GM12878 (cell line): Measurements from ENCODE around the gene NEXMIF. TPM values are rescaled to one million over a fixed set of nuclear protein-coding genes. Genes with fewer than 3 reads are reported as not detected.

Source experiments
- ATAC-seq: fragments of 200-7000 bp; cut with Tn5 transposase; 3 replicates; pipeline ENCODE4 v1.9.1; 2020; ENCODE audit warnings: mild to moderate bottlenecking, moderate library complexity
- BruUV-seq: library from RNA; stranded (reverse); fragments of 400-500 nt; replicated peaks from 2 replicates; lab custom pipeline; 2021; lab: Mats Ljungman, UMichigan
- CTCF ChIA-PET: fragments of 300-600 bp; sonication (Branson Sonifier 250); formaldehyde crosslinking; extraction: SDS; loops from one replicate; lab custom pipeline; 2021; ENCODE audit warnings: inconsistent platforms; lab: Yijun Ruan, JAX
- POLR2A ChIA-PET: fragments of 350-600 bp; formaldehyde crosslinking; extraction: SDS; loops from one replicate; lab custom pipeline; 2021; ENCODE audit warnings: inconsistent platforms; lab: Charles Lee
- RAD21 ChIA-PET: fragments of 300-600 bp; sonication (Branson Sonifier 250); formaldehyde crosslinking; loops from one replicate; lab custom pipeline; 2023; ENCODE audit warnings: antibody characterized with exemption; ENCODE audit not compliant: unreplicated experiment; lab: Charles Lee
- SMC1A ChIA-PET: fragments of 300-600 bp; sonication (Branson Sonifier 250); formaldehyde crosslinking; loops from one replicate; lab custom pipeline; 2023; ENCODE audit not compliant: unreplicated experiment, uncharacterized antibody; lab: Charles Lee
- DNase-seq: peaks from one replicate; pipeline ENCODE4 v3.0.0-alpha.2; 2011; ENCODE audit warnings: low read depth, low spot score
- FAIRE-seq: peaks from 3 replicates; lab custom pipeline; 2011; peaks lifted over from hg19 to GRCh38; lab: Jason Lieb, UNC
- H2AFZ ChIP-seq: 2 replicates; pipeline ENCODE4 v1.6.0; 2011; ENCODE audit warnings: low read depth, low read length, control low read depth; ENCODE audit not compliant: control insufficient read depth
- H3K27ac ChIP-seq: 2 replicates; pipeline ENCODE4 v1.5.1; 2011; ENCODE audit warnings: control low read depth; ENCODE audit not compliant: control insufficient read depth, insufficient read depth
- H3K27me3 ChIP-seq, 2 experiments: replicated peaks in 1 of 2; 2 replicates each; pipeline versions ENCODE4 v1.6.0 to v1.6.1; 2011; ENCODE audit warnings: low read length in 1 of 2; ENCODE audit not compliant: control insufficient read depth in 2 of 2, insufficient read depth in 2 of 2
- H3K36me3 ChIP-seq, 2 experiments: 2 replicates each; pipeline ENCODE4 v1.5.1; 2011; ENCODE audit warnings: low read length in 1 of 2; ENCODE audit not compliant: control insufficient read depth in 2 of 2, insufficient read depth in 2 of 2
- H3K4me1 ChIP-seq: 2 replicates; pipeline ENCODE4 v1.6.1; 2011; ENCODE audit warnings: mild to moderate bottlenecking, low read length, moderate library complexity, mixed read lengths; ENCODE audit not compliant: control insufficient read depth, insufficient read depth
- H3K4me2 ChIP-seq: 2 replicates; pipeline ENCODE4 v1.6.0; 2011; ENCODE audit warnings: control low read depth; ENCODE audit not compliant: control insufficient read depth, insufficient read depth
- H3K4me3 ChIP-seq: fragments of 200-600 bp; sonication (generic); 2 replicates; pipeline ENCODE4 v1.5.1; 2016
- H3K79me2 ChIP-seq: 2 replicates; pipeline ENCODE4 v1.6.0; 2011; ENCODE audit warnings: low read length; ENCODE audit not compliant: control insufficient read depth, insufficient read depth
- H3K9ac ChIP-seq: 2 replicates; pipeline ENCODE4 v1.8.0; 2011; ENCODE audit warnings: low read length, control low read depth, mixed read lengths; ENCODE audit not compliant: control insufficient read depth, insufficient read depth
- H3K9me3 ChIP-seq: replicated peaks from 3 replicates; pipeline ENCODE4 v1.5.1; 2011; ENCODE audit warnings: mild to moderate bottlenecking, low read length; ENCODE audit not compliant: control insufficient read depth, insufficient read depth
- H4K20me1 ChIP-seq: 2 replicates; pipeline ENCODE4 v1.6.0; 2011; ENCODE audit not compliant: control insufficient read depth, insufficient read depth
- CREB1 ChIP-seq: IDR thresholded peaks from 2 replicates; pipeline ENCODE4 v1.6.1; 2012; ENCODE audit warnings: low read depth, mild to moderate bottlenecking, inconsistent platforms
- FOXK2 ChIP-seq: fragments of 450-650 bp; IDR thresholded peaks from 2 replicates; pipeline ENCODE4 v1.6.1; 2017; ENCODE audit warnings: mild to moderate bottlenecking, moderate library complexity
- MTA2 ChIP-seq: fragments of 450-650 bp; IDR thresholded peaks from 2 replicates; pipeline ENCODE4 v1.6.1; 2016; ENCODE audit warnings: low read depth, mild to moderate bottlenecking, moderate library complexity
- MYC ChIP-seq: IDR thresholded peaks from 2 replicates; pipeline ENCODE4 v1.6.1; 2011; ENCODE audit warnings: mild to moderate bottlenecking, low read length, moderate library complexity, inconsistent platforms; ENCODE audit not compliant: insufficient read depth, insufficient replicate concordance, insufficient read length, severe bottlenecking
- SP1 ChIP-seq: IDR thresholded peaks from one replicate; pipeline ENCODE4 v1.6.1; 2011; ENCODE audit warnings: low read depth, low read length
- YY1 ChIP-seq: IDR thresholded peaks from 2 replicates; pipeline ENCODE4 v1.6.1; 2011; ENCODE audit warnings: low read depth, mild to moderate bottlenecking, low read length
- WGBS: methylation state at CpG from one replicate; pipeline ENCODE4 v1.1.6; 2016; ENCODE audit warnings: low lambda C conversion rate; ENCODE audit not compliant: insufficient replicate concordance, insufficient coverage; ENCODE audit errors: missing lambda C conversion rate; 5-methylcytosine and 5-hydroxymethylcytosine counted together
- in situ Hi-C: fragments of 300-500 bp; cut with MboI; formaldehyde crosslinking; loops from 9 replicates; pipeline ENCODE4 v1.14.3; 2018; ENCODE audit warnings: mixed read lengths
- intact Hi-C: fragments of 100-400 bp; cut with micrococcal nuclease; formaldehyde crosslinking; loops from one replicate; pipeline ENCODE4 v1.14.2; 2022; ENCODE audit not compliant: unreplicated experiment
- polyA plus RNA-seq, 11 experiments: library from polyadenylated mRNA; depleted of rRNA in 4 of 11; unstranded in 6 of 11; stranded (reverse) in 5 of 11; fragments of >200 nt; fragmentation: Nextera tagmentation in 4 of 11; fragmentation: Illumina TruSeq in 1 of 11; extraction: Ambion mirVana in 4 of 11; extraction: Trizol in 1 of 11; gene quantifications; 1 replicate in 1 of 11; 2 replicates in 10 of 11; pipeline versions ENCODE4 v1.2.1 to v1.2.3, GENCODE V29; 2011 to 2016; ENCODE audit warnings: inconsistent platforms in 2 of 11, missing spikeins in 2 of 11, low read depth in 1 of 11
- total RNA-seq, 4 experiments: library from RNA; depleted of rRNA in 3 of 4; stranded (reverse); fragments of >200 nt in 3 of 4; fragmentation: Illumina TruSeq in 1 of 4; extraction: Trizol in 1 of 4; gene quantifications; 2 replicates each; pipeline versions ENCODE4 v1.2.1 to v1.2.3, GENCODE V29; 2013 to 2021
- TF ChIP-seq, protein P1 (sequence below): IDR thresholded peaks from 2 replicates; pipeline ENCODE4 v1.6.1; 2012; ENCODE audit warnings: mild to moderate bottlenecking, low read depth, low read length

NEXMIF gene
- total and polyA plus RNA-seq, 10 of the 15 experiments (the other 5 are each of a cell fraction or from before 2014, with no cell fraction given) = 0.75 to 10.4 (median 4.3) TPM

GRCh38 chrX:74940414-74940813 lies 15.2 kb upstream of the NEXMIF start:
- H3K27me3 ChIP-seq = no peaks in the 10 kb centered on the region
- intact Hi-C loops (no loop called here), in situ Hi-C loops (no loop called here)
- DNase-seq = no peak
- BruUV-seq = no TSS peak
- ChIA-PET POLR2A (no interaction called here), CTCF (no interaction called here), RAD21 (no interaction called here), SMC1A (no interaction called here)
- H3K79me2 ChIP-seq = no peaks in the 10 kb centered on the region
- no peak overlapping the region for H2AFZ ChIP-seq
- TF ChIP-seq YY1 (no peak), SP1 (no peak), MTA2 (no peak), MYC (no peak), CREB1 (no peak), FOXK2 (no peak)
- TF ChIP-seq, protein P1, sequence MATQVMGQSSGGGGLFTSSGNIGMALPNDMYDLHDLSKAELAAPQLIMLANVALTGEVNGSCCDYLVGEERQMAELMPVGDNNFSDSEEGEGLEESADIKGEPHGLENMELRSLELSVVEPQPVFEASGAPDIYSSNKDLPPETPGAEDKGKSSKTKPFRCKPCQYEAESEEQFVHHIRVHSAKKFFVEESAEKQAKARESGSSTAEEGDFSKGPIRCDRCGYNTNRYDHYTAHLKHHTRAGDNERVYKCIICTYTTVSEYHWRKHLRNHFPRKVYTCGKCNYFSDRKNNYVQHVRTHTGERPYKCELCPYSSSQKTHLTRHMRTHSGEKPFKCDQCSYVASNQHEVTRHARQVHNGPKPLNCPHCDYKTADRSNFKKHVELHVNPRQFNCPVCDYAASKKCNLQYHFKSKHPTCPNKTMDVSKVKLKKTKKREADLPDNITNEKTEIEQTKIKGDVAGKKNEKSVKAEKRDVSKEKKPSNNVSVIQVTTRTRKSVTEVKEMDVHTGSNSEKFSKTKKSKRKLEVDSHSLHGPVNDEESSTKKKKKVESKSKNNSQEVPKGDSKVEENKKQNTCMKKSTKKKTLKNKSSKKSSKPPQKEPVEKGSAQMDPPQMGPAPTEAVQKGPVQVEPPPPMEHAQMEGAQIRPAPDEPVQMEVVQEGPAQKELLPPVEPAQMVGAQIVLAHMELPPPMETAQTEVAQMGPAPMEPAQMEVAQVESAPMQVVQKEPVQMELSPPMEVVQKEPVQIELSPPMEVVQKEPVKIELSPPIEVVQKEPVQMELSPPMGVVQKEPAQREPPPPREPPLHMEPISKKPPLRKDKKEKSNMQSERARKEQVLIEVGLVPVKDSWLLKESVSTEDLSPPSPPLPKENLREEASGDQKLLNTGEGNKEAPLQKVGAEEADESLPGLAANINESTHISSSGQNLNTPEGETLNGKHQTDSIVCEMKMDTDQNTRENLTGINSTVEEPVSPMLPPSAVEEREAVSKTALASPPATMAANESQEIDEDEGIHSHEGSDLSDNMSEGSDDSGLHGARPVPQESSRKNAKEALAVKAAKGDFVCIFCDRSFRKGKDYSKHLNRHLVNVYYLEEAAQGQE = no peak
- no peak overlapping the region for H3K27ac ChIP-seq
- H3K4me3 ChIP-seq = no peak overlapping the region
- ATAC-seq = no peak
- no peaks in the 10 kb centered on the region for H3K36me3 ChIP-seq
- no peaks in the 10 kb centered on the region for H4K20me1 ChIP-seq
- H3K4me2 ChIP-seq = no peak overlapping the region
- 0% methylated on average over 1 of the region's 1 CpG for WGBS
- H3K9me3 ChIP-seq = no peaks in the 10 kb centered on the region; the same call in 1 of the 3 replicates
- H3K9ac ChIP-seq = no peak overlapping the region
- H3K4me1 ChIP-seq = no peaks in the 10 kb centered on the region
- FAIRE-seq = no peak
